Heart left ventricle (tissue), 16 donors: ENCODE measurements around the gene RRP8. TPM values are rescaled to one million over a fixed set of nuclear protein-coding genes. Genes with fewer than 3 reads are reported as not detected.

ENCODE experiments used
- ATAC-seq, 4 donors: fragments of 200-7000 bp; cut with Tn5 transposase; one replicate each; pipeline ENCODE4 v1.9.1; 2020 to 2022; ENCODE audit warnings: moderate library complexity in 4 of 4, mild to moderate bottlenecking in 3 of 4, moderate number of reproducible peaks in 1 of 4
- DNase-seq, 5 donors: peaks; one replicate each; pipeline ENCODE4 v3.0.0-alpha.2; 2020
- H3K27ac ChIP-seq, 12 donors: fragments of 200-600 bp; sonication (generic) in 4 of 12; one replicate each; pipeline versions ENCODE4 v1.5.0 to v1.8.0; 2016 to 2022; ENCODE audit warnings: mild to moderate bottlenecking in 2 of 12
- H3K27me3 ChIP-seq, 9 donors: fragments of 200-600 bp; sonication (generic) in 2 of 9; one replicate each; pipeline versions ENCODE4 v1.5.1 to v1.8.0; 2016 to 2022; ENCODE audit warnings: mild to moderate bottlenecking in 3 of 9
- H3K36me3 ChIP-seq, 9 donors: fragments of 200-600 bp; sonication (generic) in 2 of 9; one replicate each; pipeline versions ENCODE4 v1.5.0 to v1.8.0; 2018 to 2022; ENCODE audit warnings: mild to moderate bottlenecking in 2 of 9
- H3K4me1 ChIP-seq, 12 donors: fragments of 200-600 bp; sonication (generic) in 4 of 12; one replicate each; pipeline versions ENCODE4 v1.5.0 to v1.8.0; 2016 to 2022; ENCODE audit warnings: mild to moderate bottlenecking in 3 of 12
- H3K4me3 ChIP-seq, 12 donors: fragments of 200-600 bp; sonication (generic) in 4 of 12; one replicate each; pipeline versions ENCODE4 v1.5.0 to v1.8.0; 2017 to 2022; ENCODE audit warnings: mild to moderate bottlenecking in 9 of 12, moderate library complexity in 4 of 12
- H3K9me3 ChIP-seq, 12 donors: fragments of 200-600 bp; sonication (generic) in 4 of 12; one replicate each; pipeline versions ENCODE4 v1.5.0 to v1.8.0; 2016 to 2022; ENCODE audit warnings: mild to moderate bottlenecking in 1 of 12
- CTCF ChIP-seq, 12 donors: fragments of 200-600 bp; sonication (generic) in 4 of 12; IDR thresholded peaks; one replicate each; pipeline versions ENCODE4 v1.5.0 to v1.8.0; 2018 to 2022; ENCODE audit warnings: antibody characterized with exemption in 12 of 12, mild to moderate bottlenecking in 5 of 12
- POLR2A ChIP-seq, 2 donors: fragments of 450-650 bp; IDR thresholded peaks; one replicate each; pipeline ENCODE4 v1.6.1; 2017; ENCODE audit warnings: antibody characterized with exemption in 2 of 2, mild to moderate bottlenecking in 2 of 2, moderate library complexity in 2 of 2
- WGBS, 4 donors: extraction: QIAGEN DNeasy Blood & Tissue Kit in 2 of 4; methylation state at CpG; one replicate each; pipeline versions ENCODE4 v1.1.5 to v1.1.7; 2013 to 2018; 5-methylcytosine and 5-hydroxymethylcytosine counted together
- intact Hi-C, 10 donors: fragments of 100-400 bp; cut with DNase I; formaldehyde crosslinking; loops; one replicate each; pipeline versions ENCODE4 v1.11.1 to v1.14.2; 2022
- polyA plus RNA-seq, 2 donors: library from polyadenylated mRNA; stranded (reverse); fragments of 200-250 nt; gene quantifications; one replicate each; pipeline ENCODE4 v1.2.3, GENCODE V29; 2013
- total RNA-seq, 9 donors: library from RNA; depleted of rRNA in 2 of 9; stranded (reverse); fragments of >200 nt in 2 of 9; fragmentation: NEBNext Ultra II Directional in 3 of 9; extraction: Animal tissue kit (Norgen Biotek cat#: 25700) in 3 of 9; gene quantifications; one replicate each; pipeline versions ENCODE4 v1.1.0 to v1.2.4, GENCODE V29; 2016 to 2023
- donor health status: ischemic (EF 13 %, LVEDD 7.1; RV severe dilation, severe dysfunction).
- donor health status: healthy with polysubstance abuse.
- donor health status: DM: no; HTN: yes; CAD: no.
- donor health status: DM: no; HTN: no; CAD: no.
- donor health status: ischemic (EF 25% LVEDD 6.9; RV normal size, moderate dysfunction).
- donor health status: ischemic (EF 25% LVEDD 5.7; RV mildly dilated, moderate dysfunction).
- donor health status: healthy.
- donor health status: DM: yes; HTN: yes; CAD: no.
- donor health status: ischemic (EF 35%, LVEDD 5.7; RV mildly dilated, moderate dysfunction).
- donor health status: nonischemic (EF 11% LVEDD 7.7; RV severe dilation, severe dysfunction).
- donor health status: DM: yes; HTN: yes; CAD: no.
- donor health status: PGD.
- donor health status: ischemic (EF 29% LVEDD 5.4; RV normal size, mild dysfunction).
- donor health status: nonischemic (EF 23%, LVEDD 6.1; RV moderate dilation, normal function).

RRP8 gene
- total and polyA plus RNA-seq, 11 donors = 11.2 to 23.5 (median 17.4) TPM

- intact Hi-C loops = no loop called here
- Histone ChIP-seq H3K36me3 (no peaks in the 10 kb centered on the region), H3K27me3 (no peaks in the 10 kb centered on the region), H3K9me3 (peaks cover 0 to 26% (median 16%) of the 10 kb centered on the region in 12 donors), H3K27ac (no peak overlapping the region), H3K4me3 (no peak overlapping the region), H3K4me1 (peaks cover 8 to 24% (median 18%) of the 10 kb centered on the region in 12 donors)
- peak in 1 of 4 donors; percentile 47 for ATAC-seq
- WGBS, 4 donors = 50 to 64% (median 60%) methylated on average over 1 to 2 of the region's 2 CpGs
- TF ChIP-seq POLR2A (IDR thresholded peaks at IDR 0.05) = no peak
- TF ChIP-seq CTCF (IDR thresholded peaks at IDR 0.05) = no peak
- DNase-seq = no peak
Observed at GRCh38 chr11:6579681-6580080, 23.7 kb downstream of the RRP8 start.

GRCh38 chr11:6578134-6578533 lies 25.3 kb downstream of the RRP8 start:
- 77 to 100% (median 91%) methylated on average over 1 of the region's 1 CpG for WGBS, 4 donors
- TF ChIP-seq CTCF (IDR thresholded peaks at IDR 0.05) (no peak), POLR2A (IDR thresholded peaks at IDR 0.05) (no peak)
- Histone ChIP-seq H3K9me3 (peaks cover 0 to 11% (median 4%) of the 10 kb centered on the region in 12 donors), H3K27me3 (no peaks in the 10 kb centered on the region), H3K4me1 (peaks cover 8 to 24% (median 18%) of the 10 kb centered on the region in 12 donors), H3K4me3 (no peak overlapping the region), H3K36me3 (no peaks in the 10 kb centered on the region), H3K27ac (no peak overlapping the region)
- intact Hi-C loops = no loop called here
- ATAC-seq (no peak), DNase-seq (no peak)

- peaks cover 8 to 24% (median 18%) of the 10 kb centered on the region in 12 donors for H3K4me1 ChIP-seq
- TF ChIP-seq POLR2A (IDR thresholded peaks at IDR 0.05) = no peak
- TF ChIP-seq CTCF (IDR thresholded peaks at IDR 0.05) = no peak
- intact Hi-C loops = no loop called here
- H3K4me3 ChIP-seq = no peak overlapping the region
- H3K27ac ChIP-seq = peak overlapping the region; percentile 21 to 83 (median 63)
- WGBS, 4 donors = 21 to 28% (median 25%) methylated on average over 5 to 6 of the region's 6 CpGs
- no peaks in the 10 kb centered on the region for H3K27me3 ChIP-seq
- no peaks in the 10 kb centered on the region for H3K9me3 ChIP-seq
- DNase-seq = peak in 3 of 5 donors; percentile 36 to 60 (median 46)
- H3K36me3 ChIP-seq = no peaks in the 10 kb centered on the region
- ATAC-seq = peak; percentile 64 to 79 (median 75)
Observed at GRCh38 chr11:6576471-6577373, 26.7 kb downstream of the RRP8 start.
